Measurements from ENCODE around the gene DMXL1. TPM values are rescaled to one million over a fixed set of nuclear protein-coding genes. Genes with fewer than 3 reads are reported as not detected.

DMXL1 gene
- polyA plus RNA-seq, 2 of the 4 experiments (the other 2 are of a cell fraction) = 8.4 to 28.8 TPM

DNA sequence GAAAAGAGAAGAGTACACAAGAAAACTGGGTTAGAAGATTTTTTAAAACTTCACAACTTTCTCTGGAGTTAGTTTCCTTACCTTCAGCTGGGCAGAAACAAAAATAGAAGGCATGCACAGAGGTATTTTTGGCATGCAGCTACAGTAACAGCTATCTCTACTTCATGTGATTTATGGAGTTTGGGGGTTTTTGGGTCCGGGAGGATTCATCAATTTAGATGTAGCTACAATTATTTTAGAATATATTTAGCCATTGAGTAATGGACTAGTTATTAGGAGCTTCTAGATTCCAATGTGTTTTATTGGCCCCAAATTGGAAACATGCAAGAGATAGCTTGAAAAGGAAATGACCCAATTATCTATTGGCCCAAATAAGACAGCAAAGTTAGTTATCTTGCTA, 193.3 kb downstream of the DMXL1 start (continued):
- TF ChIP-seq, protein P1, sequence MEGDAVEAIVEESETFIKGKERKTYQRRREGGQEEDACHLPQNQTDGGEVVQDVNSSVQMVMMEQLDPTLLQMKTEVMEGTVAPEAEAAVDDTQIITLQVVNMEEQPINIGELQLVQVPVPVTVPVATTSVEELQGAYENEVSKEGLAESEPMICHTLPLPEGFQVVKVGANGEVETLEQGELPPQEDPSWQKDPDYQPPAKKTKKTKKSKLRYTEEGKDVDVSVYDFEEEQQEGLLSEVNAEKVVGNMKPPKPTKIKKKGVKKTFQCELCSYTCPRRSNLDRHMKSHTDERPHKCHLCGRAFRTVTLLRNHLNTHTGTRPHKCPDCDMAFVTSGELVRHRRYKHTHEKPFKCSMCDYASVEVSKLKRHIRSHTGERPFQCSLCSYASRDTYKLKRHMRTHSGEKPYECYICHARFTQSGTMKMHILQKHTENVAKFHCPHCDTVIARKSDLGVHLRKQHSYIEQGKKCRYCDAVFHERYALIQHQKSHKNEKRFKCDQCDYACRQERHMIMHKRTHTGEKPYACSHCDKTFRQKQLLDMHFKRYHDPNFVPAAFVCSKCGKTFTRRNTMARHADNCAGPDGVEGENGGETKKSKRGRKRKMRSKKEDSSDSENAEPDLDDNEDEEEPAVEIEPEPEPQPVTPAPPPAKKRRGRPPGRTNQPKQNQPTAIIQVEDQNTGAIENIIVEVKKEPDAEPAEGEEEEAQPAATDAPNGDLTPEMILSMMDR (IDR thresholded peaks at IDR 0.05) = no peak

DNA sequence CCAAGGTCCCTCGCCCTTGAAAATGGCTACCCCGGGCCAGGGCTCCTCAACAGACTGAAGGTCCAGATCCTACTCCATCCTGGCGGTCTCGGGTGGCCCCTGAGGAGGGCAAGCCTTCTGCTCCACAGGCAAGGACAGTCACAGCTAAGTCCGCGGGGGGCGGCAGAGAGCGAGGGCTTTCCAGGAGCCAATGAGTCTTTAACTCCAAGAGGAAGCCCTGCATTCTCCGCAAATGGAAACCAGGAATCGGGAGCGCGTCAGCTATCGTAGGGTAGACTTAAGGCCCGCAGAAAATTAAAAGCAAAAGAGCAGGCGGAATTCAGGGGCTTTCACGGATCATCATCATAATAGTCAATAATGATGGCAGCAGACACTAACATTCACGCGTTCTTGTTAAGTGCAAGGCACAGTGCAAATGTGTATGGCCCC, 197.1 kb downstream of the DMXL1 start:
- CTCF ChIA-PET = interaction anchor here (1.1 to 2.3 kb wide), 5 partner anchors 10 to 143 kb away, joined by 3 to 12 read pairs (median 4); no protein-coding TSS in a partner anchor
- H3K27ac ChIP-seq = peak overlapping the region; percentile 86 to 93
- 47% methylated on average over 17 of the region's 18 CpGs for WGBS (ENCODE audit: missing lambda C conversion rate)
- peaks cover 34% of the 10 kb centered on the region for H3K4me1 ChIP-seq
- DNase-seq (ENCODE audit: low read depth in 1 of 2, low spot score in 1 of 2) = peak; percentile 46 to 84
- FAIRE-seq = no peak
- POLR2A ChIA-PET = interaction anchor here (0.6 to 2.2 kb wide), 14 partner anchors 17 to 280 kb away, joined by 3 to 17 read pairs (median 6); partner anchors contain the start of genes DMXL1, DTWD2 and TNFAIP8
- H3K4me2 ChIP-seq = peak overlapping the region; percentile 65
- TF ChIP-seq FOSL2 (IDR thresholded peaks at IDR 0.05) (no peak), FOSL2 (CRISPR knock-in tag; IDR thresholded peaks at IDR 0.05) (no peak), RFX5 (IDR thresholded peaks at IDR 0.05) (peak; percentile 99), CBX8 (IDR thresholded peaks at IDR 0.05) (no peak), BHLHE40 (IDR thresholded peaks at IDR 0.05; ENCODE audit: low read depth, low read length) (no peak), GATA3 (IDR thresholded peaks at IDR 0.05; ENCODE audit: borderline replicate concordance) (no peak), EP300 (IDR thresholded peaks at IDR 0.05) (no peak), EHF (CRISPR knock-in tag; IDR thresholded peaks at IDR 0.05) (no peak)
- TF ChIP-seq, protein P2, sequence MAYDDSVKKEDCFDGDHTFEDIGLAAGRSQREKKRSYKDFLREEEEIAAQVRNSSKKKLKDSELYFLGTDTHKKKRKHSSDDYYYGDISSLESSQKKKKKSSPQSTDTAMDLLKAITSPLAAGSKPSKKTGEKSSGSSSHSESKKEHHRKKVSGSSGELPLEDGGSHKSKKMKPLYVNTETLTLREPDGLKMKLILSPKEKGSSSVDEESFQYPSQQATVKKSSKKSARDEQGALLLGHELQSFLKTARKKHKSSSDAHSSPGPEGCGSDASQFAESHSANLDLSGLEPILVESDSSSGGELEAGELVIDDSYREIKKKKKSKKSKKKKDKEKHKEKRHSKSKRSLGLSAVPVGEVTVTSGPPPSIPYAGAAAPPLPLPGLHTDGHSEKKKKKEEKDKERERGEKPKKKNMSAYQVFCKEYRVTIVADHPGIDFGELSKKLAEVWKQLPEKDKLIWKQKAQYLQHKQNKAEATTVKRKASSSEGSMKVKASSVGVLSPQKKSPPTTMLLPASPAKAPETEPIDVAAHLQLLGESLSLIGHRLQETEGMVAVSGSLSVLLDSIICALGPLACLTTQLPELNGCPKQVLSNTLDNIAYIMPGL (CRISPR knock-in tag; IDR thresholded peaks at IDR 0.05; ENCODE audit: borderline replicate concordance) = no peak
- peak overlapping the region; percentile 69 for H3K4me3 ChIP-seq
- ATAC-seq = peak; percentile 77 to 79
- H3K9me3 ChIP-seq = peaks cover 23% of the 10 kb centered on the region; the same call in 2 of the 3 replicates

DNA sequence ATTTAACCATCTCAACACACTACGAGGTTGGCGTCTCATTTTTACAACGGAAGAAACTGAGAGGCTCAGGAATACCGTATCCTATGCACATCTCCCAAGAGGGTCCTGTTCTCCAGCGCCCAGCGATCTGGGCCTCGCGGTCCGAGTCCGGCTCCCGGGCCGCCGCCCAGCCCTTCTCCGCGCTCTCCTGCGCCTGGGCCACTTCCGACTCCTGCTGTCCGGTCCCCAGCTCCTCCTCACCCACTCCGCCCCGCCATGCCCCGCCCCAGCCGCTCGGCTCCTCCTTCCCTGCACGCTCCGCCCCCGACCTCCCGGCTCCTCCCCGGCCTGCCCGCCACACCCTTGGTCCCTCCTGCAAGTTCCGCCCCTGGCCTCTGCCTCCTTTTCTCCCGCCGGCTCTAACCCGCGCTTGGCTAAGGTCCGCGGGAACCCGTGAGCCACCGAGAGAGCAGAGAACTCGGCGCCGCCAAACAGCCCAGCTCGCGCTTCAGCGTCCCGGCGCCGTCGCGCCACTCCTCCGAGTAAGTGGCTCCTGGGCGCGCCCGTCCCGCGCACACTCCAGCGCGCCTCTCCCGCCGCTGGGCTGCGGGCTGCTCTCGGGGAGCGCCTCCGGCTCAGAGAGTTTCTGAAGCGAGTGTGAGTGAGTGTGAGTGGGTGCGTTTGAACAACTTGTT, 197.6 kb downstream of the DMXL1 start:
- Histone ChIP-seq H3K27ac (peak overlapping the region; percentile 86 to 93), H3K4me1 (peaks cover 40% of the 10 kb centered on the region), H3K4me3 (peak overlapping the region; percentile 69), H3K4me2 (peak overlapping the region; percentile 75), H3K9me3 (peaks cover 22% of the 10 kb centered on the region; the same call in 1 of the 3 replicates)
- POLR2A ChIA-PET = interaction anchor here (0.5 to 2.2 kb wide), 14 partner anchors 16 to 280 kb away, joined by 3 to 17 read pairs (median 6); partner anchors contain the start of genes DMXL1, DTWD2 and TNFAIP8
- 1% methylated on average over 30 of the region's 65 CpGs for WGBS (ENCODE audit: missing lambda C conversion rate)
- ATAC-seq = peak; percentile 94 to 98
- CTCF ChIA-PET = interaction anchor here (1.1 to 2.3 kb wide), 5 partner anchors 9 to 143 kb away, joined by 3 to 12 read pairs (median 4); no protein-coding TSS in a partner anchor
- DNase-seq (ENCODE audit: low read depth in 1 of 2, low spot score in 1 of 2) = peak; percentile 81 to 95
- no peak for FAIRE-seq
- TF ChIP-seq, protein P3, sequence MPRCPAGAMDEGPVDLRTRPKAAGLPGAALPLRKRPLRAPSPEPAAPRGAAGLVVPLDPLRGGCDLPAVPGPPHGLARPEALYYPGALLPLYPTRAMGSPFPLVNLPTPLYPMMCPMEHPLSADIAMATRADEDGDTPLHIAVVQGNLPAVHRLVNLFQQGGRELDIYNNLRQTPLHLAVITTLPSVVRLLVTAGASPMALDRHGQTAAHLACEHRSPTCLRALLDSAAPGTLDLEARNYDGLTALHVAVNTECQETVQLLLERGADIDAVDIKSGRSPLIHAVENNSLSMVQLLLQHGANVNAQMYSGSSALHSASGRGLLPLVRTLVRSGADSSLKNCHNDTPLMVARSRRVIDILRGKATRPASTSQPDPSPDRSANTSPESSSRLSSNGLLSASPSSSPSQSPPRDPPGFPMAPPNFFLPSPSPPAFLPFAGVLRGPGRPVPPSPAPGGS (IDR thresholded peaks at IDR 0.05) = peak; percentile 78; the same call in 2 of the 3 replicates
- TF ChIP-seq BHLHE40 (IDR thresholded peaks at IDR 0.05; ENCODE audit: low read depth, low read length) (no peak), PHF8 (IDR thresholded peaks at IDR 0.05; ENCODE audit: borderline replicate concordance, low read depth) (peak; percentile 69; the same call in 1 of the 2 replicates), HOXB5 (CRISPR knock-in tag; IDR thresholded peaks at IDR 0.05) (0 out of 2 replicates have a peak, but pooled peaks have one; percentile 58), RNF2 (IDR thresholded peaks at IDR 0.05; ENCODE audit: borderline replicate concordance, low read depth) (no peak), EP300 (IDR thresholded peaks at IDR 0.05) (no peak), FOSB (CRISPR knock-in tag; IDR thresholded peaks at IDR 0.05) (no peak), TP53 (CRISPR knock-in tag; IDR thresholded peaks at IDR 0.05) (no peak), KDM5A (IDR thresholded peaks at IDR 0.05) (no peak), ESRRA (IDR thresholded peaks at IDR 0.05; ENCODE audit: borderline replicate concordance, low read length) (no peak), RFX5 (IDR thresholded peaks at IDR 0.05) (no peak), JUN (IDR thresholded peaks at IDR 0.05) (peak; percentile 46 to 74; a peak in 3 of 5 replicates), CEBPB (IDR thresholded peaks at IDR 0.05) (no peak)
- TF ChIP-seq, protein P4, sequence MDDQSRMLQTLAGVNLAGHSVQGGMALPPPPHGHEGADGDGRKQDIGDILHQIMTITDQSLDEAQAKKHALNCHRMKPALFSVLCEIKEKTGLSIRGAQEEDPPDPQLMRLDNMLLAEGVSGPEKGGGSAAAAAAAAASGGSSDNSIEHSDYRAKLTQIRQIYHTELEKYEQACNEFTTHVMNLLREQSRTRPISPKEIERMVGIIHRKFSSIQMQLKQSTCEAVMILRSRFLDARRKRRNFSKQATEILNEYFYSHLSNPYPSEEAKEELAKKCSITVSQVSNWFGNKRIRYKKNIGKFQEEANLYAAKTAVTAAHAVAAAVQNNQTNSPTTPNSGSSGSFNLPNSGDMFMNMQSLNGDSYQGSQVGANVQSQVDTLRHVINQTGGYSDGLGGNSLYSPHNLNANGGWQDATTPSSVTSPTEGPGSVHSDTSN (IDR thresholded peaks at IDR 0.05) = no peak
- TF ChIP-seq, protein P5, sequence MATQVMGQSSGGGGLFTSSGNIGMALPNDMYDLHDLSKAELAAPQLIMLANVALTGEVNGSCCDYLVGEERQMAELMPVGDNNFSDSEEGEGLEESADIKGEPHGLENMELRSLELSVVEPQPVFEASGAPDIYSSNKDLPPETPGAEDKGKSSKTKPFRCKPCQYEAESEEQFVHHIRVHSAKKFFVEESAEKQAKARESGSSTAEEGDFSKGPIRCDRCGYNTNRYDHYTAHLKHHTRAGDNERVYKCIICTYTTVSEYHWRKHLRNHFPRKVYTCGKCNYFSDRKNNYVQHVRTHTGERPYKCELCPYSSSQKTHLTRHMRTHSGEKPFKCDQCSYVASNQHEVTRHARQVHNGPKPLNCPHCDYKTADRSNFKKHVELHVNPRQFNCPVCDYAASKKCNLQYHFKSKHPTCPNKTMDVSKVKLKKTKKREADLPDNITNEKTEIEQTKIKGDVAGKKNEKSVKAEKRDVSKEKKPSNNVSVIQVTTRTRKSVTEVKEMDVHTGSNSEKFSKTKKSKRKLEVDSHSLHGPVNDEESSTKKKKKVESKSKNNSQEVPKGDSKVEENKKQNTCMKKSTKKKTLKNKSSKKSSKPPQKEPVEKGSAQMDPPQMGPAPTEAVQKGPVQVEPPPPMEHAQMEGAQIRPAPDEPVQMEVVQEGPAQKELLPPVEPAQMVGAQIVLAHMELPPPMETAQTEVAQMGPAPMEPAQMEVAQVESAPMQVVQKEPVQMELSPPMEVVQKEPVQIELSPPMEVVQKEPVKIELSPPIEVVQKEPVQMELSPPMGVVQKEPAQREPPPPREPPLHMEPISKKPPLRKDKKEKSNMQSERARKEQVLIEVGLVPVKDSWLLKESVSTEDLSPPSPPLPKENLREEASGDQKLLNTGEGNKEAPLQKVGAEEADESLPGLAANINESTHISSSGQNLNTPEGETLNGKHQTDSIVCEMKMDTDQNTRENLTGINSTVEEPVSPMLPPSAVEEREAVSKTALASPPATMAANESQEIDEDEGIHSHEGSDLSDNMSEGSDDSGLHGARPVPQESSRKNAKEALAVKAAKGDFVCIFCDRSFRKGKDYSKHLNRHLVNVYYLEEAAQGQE (IDR thresholded peaks at IDR 0.05) = peak; percentile 34; the same call in 1 of the 2 replicates

Measured in A549 (cell line).